Measurements from ENCODE around the gene MAP3K9.
"Not testable (repeated sequence)": the region's sequence is repeated elsewhere in the genome, so short reads cannot be mapped to it uniquely, and the experiment has no call there.

Gene MAP3K9

DNA sequence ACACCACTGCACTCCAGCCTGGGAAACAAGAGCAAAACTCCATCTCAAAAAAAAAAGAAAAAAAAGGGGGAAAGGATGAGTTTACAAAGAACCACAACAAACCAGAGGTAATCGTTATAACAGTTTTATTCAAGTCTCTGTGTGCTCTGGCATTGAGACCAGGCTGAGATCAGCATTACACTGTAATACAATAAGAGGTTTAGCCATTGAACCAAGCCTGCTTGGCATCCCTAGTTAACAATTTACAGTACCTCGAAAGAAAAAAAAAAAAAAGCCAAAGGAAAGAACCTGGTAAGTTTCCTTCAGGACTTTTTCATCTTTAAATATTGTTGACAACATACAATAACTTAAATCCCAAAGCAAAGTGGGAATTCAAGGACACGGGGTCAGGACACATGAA, 86.9 kb downstream of the MAP3K9 start:
- DNase-seq = no peak

DNA sequence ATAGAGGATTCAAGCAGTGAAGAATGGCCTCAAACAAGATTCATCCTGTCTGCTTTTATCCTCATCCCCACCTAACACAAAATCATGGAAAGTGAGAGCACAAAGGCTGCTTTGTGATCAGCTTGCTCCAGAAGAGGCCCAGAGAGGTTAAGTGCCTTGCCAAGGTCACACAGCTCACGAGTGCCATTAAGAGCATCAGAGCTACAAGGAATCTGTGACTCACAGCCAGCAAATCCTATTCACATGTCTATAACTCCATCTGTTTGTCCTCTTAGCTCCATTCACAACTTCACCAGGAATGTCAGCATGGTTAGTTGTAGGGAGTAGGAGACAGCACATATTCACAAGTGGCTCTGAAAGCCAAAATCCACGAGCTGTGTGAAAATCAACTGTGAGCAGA, 87.8 kb downstream of the MAP3K9 start:
- DNase-seq = no peak

DNA sequence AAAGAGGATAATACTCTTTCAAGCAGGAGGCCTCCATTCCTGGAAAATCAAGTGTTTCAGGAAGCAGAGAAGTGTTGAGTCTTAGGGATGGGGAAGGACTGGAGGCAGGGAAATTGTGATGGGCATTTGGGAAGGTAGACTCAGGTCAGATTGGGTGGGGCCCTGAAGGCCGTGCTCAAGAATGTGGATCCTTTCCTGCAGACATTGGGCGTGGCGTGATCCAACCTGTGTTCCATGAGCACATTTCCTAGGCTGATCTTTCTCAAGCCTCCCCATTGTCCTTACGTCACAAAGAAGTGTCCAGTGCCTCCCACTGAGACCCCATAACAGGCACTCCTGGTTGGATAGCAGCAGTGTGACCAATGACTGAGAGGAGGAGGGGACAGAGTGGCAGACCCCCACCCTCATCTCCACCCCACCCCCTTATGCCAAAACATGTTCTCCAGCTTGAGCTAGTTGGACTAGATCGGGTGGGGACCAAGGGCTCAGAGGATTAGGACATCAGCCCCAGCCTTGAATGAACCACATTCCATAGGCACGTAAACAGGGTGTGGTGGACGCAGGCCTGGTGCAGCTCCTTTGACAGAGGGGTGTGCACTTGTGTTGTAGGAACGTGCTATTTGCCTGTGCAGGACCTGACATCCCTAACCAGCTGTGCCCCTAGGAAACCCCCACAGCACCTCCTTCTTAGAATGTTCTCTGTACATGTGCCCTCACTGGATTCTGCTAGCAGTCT, 90.8 kb downstream of the MAP3K9 start:
- DNase-seq = no peak

DNA sequence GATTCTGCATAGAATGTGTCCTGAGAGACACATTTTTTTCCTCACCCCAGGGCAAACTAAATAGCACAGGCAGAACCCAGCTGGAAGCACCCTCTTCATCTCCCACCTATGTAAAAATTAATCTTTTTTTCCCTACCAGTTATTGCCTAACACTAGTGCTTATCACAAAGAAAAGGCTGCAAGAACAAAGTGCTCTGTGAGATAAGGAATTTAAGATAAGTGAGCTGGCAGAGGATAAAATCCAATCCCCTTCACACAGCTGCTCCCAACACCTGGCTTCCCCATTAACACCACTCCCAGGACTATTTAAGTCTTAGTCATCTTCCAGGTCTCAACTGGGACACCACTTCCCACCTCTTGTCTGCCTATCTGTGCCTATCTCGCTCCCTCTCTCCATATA, 92.4 kb downstream of the MAP3K9 start:
- no peak for DNase-seq

DNA sequence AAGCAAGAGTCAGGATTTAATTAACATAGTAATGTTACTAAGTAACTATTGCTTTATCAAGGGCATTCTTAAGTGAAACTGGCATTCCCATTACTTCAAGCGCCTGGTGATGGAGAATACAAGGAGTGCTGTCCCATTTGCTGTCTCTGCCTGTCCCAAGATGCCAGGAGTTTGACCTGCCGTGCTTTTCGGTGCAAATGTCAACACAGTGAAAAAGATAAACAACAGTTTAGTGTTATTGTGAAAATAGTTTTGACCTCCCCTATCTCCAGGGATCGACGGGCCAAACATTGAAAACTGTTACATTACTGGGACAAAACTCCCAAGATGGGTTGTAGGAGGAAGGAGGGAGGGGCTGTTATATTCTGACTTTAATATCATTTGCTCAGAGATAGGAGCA, 92.8 kb downstream of the MAP3K9 start:
- DNase-seq = no peak

DNA sequence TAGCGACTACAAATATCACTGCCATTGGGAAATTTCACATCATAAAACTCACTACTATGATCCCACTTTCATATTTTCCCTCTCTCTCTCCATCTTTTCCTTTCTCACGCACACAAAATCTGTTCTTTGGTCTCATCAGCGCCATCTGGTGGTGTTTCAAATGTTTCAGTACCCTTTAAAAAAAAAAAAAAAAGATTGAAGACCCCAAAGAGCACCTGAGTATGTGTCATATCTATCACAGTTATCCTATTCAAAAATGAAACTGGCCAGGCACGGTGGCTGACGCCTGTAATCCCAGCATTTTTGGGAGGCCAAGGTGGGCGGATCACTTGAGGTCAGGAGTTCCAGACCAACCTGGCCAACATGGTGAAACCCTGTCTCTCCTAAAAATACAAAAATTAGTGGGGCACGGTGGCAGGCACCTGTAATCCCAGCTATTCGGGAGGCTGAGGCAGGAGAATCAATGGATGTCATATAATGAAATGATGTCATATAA, 95.2 kb downstream of the MAP3K9 start:
- DNase-seq = peak; percentile 49 to 54

DNA sequence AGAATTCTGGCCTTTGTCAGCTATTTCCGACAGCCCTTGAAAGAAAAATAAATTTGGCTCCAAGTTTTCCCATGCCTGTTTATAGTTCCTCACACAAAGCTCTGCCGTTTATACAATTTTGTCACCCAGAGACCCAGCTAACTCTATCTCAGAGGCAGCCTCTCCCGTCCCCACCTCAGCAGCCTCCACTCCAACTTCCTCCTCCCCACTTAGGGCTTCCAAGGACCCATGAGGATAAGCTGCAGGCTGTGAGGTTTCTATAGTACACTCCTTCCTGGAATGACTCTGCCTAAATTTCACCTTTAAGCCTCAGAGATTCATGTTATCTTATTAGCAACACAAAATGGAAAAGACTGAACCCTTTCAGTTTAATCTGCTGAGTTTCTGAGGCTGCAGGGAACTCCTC, 95.8 kb downstream of the MAP3K9 start:
- DNase-seq = no peak

DNA sequence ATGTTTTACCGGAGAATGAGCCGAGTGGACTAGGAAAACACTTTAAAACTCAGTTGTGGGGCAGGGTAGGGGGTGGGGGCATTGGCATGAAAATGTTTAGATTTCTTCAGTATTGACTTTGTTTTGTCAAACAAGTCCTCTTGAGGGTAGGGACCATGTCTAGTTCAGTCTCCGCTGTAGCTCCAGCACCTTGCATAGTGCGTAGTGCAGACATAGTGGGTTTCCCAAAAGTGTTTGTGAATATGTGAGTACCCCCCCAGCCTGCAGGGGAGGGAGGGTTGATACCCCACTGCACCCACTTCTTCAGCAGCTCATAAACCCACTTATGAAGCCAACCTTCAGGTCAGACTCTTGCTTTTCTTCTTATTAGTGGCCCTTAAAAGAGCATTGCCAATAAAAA, 96.2 kb downstream of the MAP3K9 start:
- no peak for DNase-seq

DNA sequence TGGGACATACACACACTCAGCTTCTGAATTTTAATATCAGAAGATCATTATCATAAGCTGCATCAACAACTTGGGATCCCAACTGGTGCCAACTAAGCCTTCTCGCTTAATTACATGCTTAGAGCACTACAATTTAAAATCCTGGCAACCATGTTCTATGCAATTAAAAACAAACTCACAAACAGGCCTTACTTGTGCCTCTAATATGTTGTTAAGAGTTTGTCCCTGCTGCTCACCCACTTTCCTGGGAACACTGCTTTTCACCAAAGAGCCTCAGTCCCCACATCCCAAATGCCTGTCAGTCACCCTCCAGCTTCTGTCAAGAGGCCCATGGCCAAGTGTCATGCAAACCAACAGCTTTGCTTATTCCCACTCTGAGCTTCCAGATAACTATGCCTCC, 97.9 kb downstream of the MAP3K9 start:
- no peak for DNase-seq

DNA sequence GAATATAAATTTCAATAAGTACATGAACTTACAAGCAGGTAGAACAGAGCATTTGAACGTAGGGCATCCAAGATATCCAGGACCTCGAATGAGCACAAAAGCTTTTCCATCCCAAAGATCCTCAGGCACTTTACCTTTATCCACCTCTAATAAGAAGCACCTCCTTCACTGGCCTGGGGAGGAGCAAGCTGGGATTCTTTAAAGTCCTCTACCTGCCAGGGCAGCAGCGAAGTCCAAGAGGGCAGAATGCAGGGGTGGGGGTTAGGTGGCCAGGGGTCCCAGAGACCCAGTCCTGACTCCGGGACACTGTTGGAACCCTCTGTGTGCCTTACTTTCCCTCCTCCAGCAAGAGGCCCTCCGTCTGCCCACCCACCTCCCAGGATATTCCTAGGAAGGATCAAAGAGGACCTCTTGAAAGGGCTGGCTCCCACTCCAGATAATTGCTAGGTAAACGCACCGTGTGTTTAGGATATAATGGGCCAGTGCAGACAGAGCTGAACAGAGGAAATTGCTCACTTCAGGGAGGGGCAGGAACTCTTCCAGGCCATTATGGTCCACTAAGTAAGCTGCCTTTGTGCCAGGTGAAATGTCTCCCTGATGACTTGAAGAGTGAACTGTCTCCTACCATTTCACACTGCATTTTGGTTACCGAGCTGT, 99.5 kb downstream of the MAP3K9 start:
- DNase-seq = no peak

DNA sequence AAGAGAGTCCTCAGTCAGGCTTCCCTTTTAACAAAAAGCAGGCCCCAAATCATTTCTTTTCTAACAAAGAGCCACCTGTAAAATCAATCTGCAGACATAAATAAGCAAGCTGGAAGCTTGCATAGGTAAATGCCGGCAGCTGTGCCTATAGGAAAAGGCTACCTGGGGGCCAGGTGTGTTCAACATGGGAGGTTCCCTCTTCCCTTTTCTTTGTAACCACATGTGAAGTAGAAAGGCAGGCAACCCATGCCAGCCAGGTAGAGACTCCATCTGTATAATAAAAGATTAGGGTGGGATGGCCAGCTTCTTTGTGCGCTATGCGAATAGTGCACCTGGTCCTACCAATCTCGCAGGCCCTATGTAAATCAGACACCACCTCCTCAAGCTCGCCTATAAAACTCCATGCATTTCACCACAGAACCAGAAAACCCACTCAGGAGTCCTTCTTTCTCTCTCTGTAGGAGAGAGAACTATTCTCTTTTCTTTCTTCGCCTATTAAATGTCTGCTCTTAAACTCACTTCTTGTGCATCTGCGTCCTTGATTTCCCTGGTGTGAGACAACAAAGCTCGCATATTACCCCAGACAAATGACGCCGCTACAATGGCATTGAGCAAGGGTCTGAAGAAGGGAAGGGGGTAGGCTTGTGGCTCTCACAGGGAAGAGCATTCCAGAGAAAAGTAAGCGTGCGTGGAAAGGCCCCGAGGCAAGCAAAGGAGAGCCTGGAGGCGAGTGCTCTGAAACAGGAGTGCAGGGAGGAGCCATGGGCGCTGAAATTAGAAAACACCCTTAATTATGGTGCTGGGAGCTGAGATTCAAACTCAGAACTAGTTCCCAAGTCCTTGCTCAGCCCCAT, 100.4 kb downstream of the MAP3K9 start:
- no peak for DNase-seq

DNA sequence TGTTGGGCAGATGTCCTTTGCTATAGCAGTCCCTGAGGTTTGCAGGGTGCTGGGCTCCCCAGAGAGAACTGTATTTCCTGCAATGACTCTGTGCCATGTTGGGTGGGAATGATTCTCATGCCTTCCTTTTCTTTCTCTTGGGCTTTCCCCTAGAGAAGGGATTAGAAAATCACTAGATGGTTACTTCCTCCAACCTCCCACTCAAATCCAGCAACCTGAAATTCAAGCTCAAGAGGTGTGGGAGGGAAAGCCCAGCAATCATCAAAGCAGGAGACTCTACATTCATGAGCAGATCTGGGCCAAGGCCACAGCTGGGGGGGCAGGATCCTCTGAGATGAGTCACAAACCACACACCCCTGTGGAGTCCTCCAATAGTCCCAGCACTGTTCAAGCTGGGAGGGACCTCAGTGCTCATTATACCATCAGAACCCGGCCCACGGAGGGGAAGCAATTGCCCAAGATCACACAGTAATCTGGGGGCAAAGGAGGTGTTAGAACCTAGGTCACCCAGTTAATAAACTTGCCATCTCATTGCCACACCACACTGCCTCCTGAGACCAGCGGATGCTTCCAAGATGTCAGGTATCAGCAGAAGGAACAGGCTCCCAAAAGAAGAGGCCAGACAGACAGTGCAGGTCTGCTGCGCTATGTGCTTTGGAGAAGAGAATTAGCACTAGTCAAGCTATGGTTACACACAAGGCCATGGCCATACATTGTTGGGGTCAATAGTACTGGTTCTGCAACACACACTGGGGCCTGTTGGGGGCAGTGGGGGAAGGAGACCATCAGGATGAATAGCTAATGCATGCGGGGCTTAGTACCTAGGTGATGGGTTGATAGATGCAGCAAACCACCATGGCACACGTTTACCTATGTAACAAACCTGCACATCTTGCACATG, 101.9 kb downstream of the MAP3K9 start:
- DNase-seq = peak; percentile 19 to 23

DNA sequence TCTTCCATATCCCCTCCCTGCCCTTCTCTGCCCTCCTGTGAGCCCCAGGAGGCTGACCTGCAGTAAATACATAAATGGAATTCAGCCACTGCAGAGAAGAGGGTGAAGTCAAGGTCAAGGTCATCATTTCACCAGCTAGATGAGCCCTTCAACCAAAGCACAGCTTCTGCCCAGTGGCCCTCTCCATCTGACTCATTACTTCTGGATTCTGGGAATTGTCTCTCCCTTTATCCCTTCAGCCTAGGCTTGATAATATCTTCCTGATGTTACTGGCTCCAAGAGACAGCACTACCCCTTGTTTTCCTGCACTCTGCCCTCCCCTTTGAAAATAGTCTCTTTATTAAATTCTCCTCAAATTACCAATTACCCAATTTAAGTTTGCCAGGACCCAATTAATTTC, 103.1 kb downstream of the MAP3K9 start:
- DNase-seq = no peak

DNA sequence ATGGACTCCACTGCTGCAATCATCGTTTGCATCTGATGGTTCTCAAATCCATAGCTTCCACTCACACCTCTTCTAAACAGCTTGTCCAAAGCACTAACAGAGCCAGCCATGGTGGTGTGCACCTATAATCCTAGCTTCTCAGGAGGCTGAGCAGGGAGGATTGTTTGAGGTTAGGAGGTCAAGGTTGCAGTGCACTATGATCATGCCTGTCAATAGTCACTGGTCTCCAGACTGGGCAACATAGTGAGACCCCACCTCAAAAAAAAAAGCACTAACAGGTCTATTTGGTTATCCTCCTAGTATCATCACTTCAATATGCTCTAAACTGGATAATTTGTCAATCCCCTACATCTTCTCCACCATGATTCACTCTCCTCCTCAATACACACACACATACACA, 104.4 kb downstream of the MAP3K9 start:
- DNase-seq = no peak

DNA sequence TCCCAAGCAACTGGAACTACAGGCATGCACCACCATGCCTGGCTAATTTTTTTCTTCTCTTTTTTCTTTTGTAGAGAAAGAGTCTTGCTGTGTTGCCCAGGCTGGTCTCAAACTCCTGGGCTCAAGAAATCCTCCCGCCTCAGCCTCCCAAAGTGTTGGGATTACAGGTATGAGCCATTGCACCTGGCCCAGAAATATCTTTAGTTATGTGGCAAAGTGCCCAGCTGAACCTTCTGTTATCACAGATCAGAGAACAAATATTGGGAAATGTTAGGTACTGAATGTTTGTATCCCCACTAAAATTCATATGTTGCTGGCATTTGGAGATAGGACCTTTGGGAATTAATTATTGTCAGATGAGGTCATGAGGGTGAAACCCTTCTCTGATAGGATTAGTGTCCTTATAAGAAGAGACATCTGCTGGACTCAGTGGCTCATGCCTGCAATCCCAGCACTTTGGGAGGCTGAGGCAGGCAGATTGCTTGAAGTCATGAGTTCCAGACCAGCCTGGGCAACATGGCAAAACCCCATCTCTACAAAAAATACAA, 105.6 kb downstream of the MAP3K9 start:
- DNase-seq = not testable (repeated sequence)

DNA sequence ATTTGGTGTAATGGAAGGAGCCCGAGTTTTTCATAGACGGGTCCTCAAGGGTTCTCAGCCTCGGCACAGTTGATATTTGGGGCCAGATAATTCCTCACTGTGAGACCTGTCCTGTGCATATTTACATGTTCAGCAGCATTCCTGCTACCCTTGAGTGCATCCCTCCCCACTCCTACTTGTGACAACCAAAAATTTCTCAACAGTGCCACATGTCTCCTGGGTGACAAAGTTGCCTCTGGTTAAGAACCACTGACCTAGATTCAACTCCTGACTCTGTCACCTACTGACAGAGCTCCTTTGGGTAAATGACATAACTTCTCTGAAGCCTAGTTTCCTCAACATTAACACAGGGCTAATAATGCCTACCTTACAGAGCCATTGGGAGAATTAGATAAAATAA, 107.2 kb downstream of the MAP3K9 start:
- DNase-seq = no peak

DNA sequence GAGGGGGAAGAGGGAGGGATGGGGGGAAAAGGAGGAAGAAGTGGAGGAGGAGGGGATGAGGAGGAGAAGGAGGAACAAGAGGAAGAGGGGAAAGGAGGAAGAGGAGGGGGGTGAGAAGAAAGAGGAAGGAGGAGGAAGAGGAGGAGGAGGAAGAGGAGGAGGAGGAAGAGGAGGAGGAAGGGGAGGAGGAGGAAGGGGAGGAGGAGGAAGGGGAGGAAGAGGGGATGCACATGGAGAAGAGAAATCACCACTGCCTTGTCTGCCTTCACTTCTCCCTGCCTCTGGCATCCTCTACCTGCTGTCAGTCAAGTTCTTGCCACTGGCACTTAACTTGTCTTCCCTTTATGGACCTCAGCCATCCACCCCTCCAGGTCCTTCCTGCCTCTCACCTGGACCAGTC, 107.7 kb downstream of the MAP3K9 start:
- no peak for DNase-seq

DNA sequence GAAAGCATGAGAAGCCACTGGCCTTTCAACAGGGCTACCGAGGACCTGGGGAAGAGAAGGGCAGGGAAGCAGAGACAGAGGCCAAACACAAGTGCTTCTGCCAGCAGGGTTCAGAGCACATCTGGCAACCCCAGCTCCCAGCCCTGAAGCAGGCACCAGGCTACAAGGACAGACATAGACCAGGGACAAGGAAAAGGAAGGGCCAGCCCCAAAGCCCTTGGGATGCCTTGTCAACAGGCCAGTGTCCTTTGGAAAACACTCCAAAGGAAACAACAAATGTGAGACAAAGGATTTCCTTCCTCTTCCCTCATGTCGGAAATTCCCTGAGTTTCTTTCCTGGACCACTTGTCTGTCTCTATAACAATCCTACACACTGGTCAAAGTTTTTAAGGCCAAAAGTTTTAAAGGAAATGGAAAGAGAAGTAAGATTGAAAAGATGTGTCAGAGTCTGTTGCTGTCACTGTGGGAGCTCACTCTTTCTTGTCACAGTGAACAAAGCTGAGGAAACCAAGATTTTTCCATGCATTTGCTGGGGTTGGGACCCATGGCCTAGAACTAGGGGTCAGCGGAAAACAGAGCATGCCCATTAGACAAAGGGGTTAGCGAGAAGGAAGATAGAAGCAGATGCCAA, 108.2 kb downstream of the MAP3K9 start:
- DNase-seq = no peak

DNA sequence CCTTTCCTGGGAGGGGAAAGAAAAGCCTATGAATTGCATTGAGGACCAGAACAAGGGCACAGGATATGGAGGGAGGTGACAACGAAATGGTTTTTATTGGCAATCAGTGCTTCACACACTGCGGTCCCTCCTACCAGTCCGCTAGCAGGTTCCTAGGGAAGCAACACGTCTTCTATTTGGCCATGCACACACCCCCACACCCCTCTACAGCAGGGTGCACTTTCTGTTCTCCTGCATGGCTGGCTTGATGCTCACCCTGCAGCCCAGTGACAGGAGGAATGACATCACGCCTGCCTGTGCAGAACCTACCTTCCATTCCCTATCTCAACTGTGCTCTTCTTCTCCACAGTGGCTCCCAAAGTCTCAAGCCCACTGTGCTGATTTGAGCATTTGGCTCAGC, 109.7 kb downstream of the MAP3K9 start:
- no peak for DNase-seq

DNA sequence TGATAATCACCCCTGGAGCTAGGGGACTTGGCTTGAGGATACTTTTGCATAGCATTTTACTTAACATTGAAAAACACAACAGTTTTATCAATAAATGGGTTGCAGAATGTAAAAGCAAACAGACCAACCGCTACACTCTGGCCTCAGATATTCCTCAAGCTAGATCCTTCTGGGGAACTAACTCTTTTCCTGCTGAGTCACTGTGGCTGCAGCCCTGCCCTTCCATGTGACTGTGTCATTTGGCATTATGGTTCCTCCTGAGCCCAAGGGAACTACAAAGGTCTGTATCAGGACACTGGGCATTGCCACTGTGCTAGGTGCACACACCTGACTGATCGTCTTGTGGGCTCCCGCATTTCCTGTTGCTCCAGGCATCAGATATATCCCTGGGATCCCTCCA, 111.0 kb downstream of the MAP3K9 start:
- DNase-seq = no peak

DNA sequence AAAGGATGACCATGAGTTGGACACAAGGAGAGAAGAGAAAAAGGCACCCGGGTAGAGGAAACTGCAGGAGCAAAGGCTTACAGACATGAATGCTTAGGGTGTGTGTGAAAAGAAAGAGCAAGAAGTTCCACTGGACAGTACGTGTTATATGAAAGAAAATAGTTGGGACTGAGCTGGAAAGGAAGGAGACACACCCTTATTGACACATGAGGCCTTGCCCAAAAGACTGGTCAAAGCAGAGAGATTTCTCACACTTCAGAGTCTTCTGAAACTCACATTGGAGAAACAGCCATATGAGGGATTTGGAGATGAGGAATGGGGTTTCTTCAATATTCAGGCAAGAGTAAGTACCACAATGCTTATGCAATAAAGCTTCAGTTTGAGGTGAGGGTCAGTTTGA, 111.6 kb downstream of the MAP3K9 start:
- no peak for DNase-seq

DNA sequence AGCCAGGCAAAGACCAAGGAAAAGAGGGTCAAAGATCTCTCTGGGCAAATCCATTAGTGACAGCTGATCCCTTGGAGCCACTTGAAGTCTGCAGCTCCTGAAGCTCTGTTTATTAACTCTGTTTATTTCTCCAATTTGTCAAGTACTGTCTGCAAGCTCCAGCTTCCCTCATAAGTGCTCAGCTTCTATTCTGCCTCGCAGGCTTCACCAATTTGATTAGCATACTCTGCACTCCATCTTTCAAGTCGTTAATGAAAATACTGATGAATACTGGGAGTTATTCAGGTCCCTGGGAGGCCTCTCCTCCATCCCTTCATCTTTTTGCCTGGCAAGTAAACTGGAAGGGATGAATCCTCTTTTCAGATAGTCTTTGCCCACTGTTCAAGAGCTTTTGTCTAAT, 113.3 kb downstream of the MAP3K9 start:
- no peak for DNase-seq
